Neuronal stem cell (in vitro differentiated cells): ENCODE data around the gene OAS3.

Experiments used
- DNase-seq: peaks from one replicate; pipeline ENCODE4 v3.0.0-alpha.2; 2013; ENCODE audit warnings: low spot score
- H2AFZ ChIP-seq: one replicate; pipeline ENCODE4 v1.6.1; 2013; ENCODE audit warnings: mild to moderate bottlenecking, low read length, inconsistent platforms
- H2AK5ac ChIP-seq: 2 replicates; pipeline ENCODE4 v1.6.1; 2013; ENCODE audit warnings: low read depth, mild to moderate bottlenecking, inconsistent platforms, low read length, moderate library complexity, mixed read lengths
- H2BK120ac ChIP-seq: 2 replicates; pipeline ENCODE4 v1.6.1; 2013; ENCODE audit warnings: low read depth, mild to moderate bottlenecking, inconsistent platforms, low read length, moderate library complexity, mixed read lengths
- H2BK12ac ChIP-seq: one replicate; pipeline ENCODE4 v1.6.1; 2013; ENCODE audit warnings: low read length, inconsistent platforms
- H2BK15ac ChIP-seq: 2 replicates; pipeline ENCODE4 v1.6.1; 2013; ENCODE audit warnings: mild to moderate bottlenecking, low read length, inconsistent platforms, mixed read lengths
- H2BK5ac ChIP-seq: one replicate; pipeline ENCODE4 v1.6.1; 2013; ENCODE audit warnings: inconsistent platforms, mild to moderate bottlenecking, low read length, moderate library complexity
- H3K14ac ChIP-seq: one replicate; pipeline ENCODE4 v1.6.1; 2013; ENCODE audit warnings: low read length, inconsistent platforms
- H3K18ac ChIP-seq: 2 replicates; pipeline ENCODE4 v1.6.1; 2013; ENCODE audit warnings: low read length, inconsistent platforms
- H3K23ac ChIP-seq: 2 replicates; pipeline ENCODE4 v1.6.1; 2013; ENCODE audit warnings: low read depth, mild to moderate bottlenecking, mixed read lengths, low read length, inconsistent platforms; ENCODE audit not compliant: poor library complexity
- H3K27ac ChIP-seq: replicated peaks from 3 replicates; pipeline ENCODE4 v1.5.1; 2013; ENCODE audit warnings: low read length, inconsistent platforms
- H3K27me3 ChIP-seq, 3 experiments: 2 replicates each; pipeline ENCODE4 v1.6.1; 2013; ENCODE audit warnings: low read length in 3 of 3, mild to moderate bottlenecking in 2 of 3, inconsistent platforms in 1 of 3, low read depth in 1 of 3, mixed read lengths in 1 of 3, moderate library complexity in 1 of 3; ENCODE audit not compliant: control insufficient read depth in 3 of 3, insufficient read depth in 3 of 3
- H3K36me3 ChIP-seq, 2 donors: replicated peaks in 1 of 2; 2 replicates each; pipeline ENCODE4 v1.6.1; 2013; ENCODE audit warnings: low read length in 2 of 2; ENCODE audit not compliant: control insufficient read depth in 2 of 2, insufficient read depth in 2 of 2
- H3K4ac ChIP-seq: 2 replicates; pipeline ENCODE4 v1.6.1; 2013; ENCODE audit warnings: inconsistent platforms, mild to moderate bottlenecking, low read length, moderate library complexity
- H3K4me1 ChIP-seq, 2 donors: 1 replicate in 1 of 2; 2 replicates in 1 of 2; pipeline ENCODE4 v1.6.1; 2013; ENCODE audit warnings: low read length in 2 of 2, low read depth in 1 of 2; ENCODE audit not compliant: control insufficient read depth in 2 of 2, insufficient read depth in 1 of 2
- H3K4me2 ChIP-seq: one replicate; pipeline ENCODE4 v1.6.1; 2013; ENCODE audit warnings: mild to moderate bottlenecking, low read length, inconsistent platforms; ENCODE audit not compliant: insufficient read depth, poor library complexity, severe bottlenecking
- H3K4me3 ChIP-seq, 2 donors: 2 replicates each; pipeline ENCODE4 v1.5.1; 2013; ENCODE audit warnings: low read length in 2 of 2, mild to moderate bottlenecking in 2 of 2, inconsistent platforms in 1 of 2, moderate library complexity in 1 of 2
- H3K79me1 ChIP-seq: one replicate; pipeline ENCODE4 v1.6.1; 2013; ENCODE audit warnings: low read depth, mild to moderate bottlenecking, inconsistent platforms, low read length, moderate library complexity
- H3K9ac ChIP-seq: one replicate; pipeline ENCODE4 v1.6.1; 2013; ENCODE audit warnings: mild to moderate bottlenecking, low read depth, low read length, inconsistent platforms; ENCODE audit not compliant: poor library complexity
- H3K9me3 ChIP-seq, 2 donors: replicated peaks in 1 of 2; 2 replicates each; pipeline versions ENCODE3 to v1.6.1; 2013; ENCODE audit warnings: low read length in 2 of 2, mild to moderate bottlenecking in 2 of 2, inconsistent platforms in 1 of 2, low read depth in 1 of 2, mixed read lengths in 1 of 2, moderate library complexity in 1 of 2; ENCODE audit not compliant: control insufficient read depth in 2 of 2, insufficient read depth in 1 of 2
- H4K8ac ChIP-seq: one replicate; pipeline ENCODE4 v1.6.1; 2013; ENCODE audit warnings: low read depth, mild to moderate bottlenecking, inconsistent platforms, low read length, moderate library complexity
- H4K91ac ChIP-seq: one replicate; pipeline ENCODE4 v1.6.1; 2013; ENCODE audit warnings: low read length, low read depth, mild to moderate bottlenecking, inconsistent platforms; ENCODE audit not compliant: poor library complexity
- WGBS, 2 donors: extraction: QIAGEN DNeasy Blood & Tissue Kit; methylation state at CpG; one replicate each; pipeline ENCODE4 v1.1.7; 2013; ENCODE audit warnings: missing lambda C conversion rate in 2 of 2, mixed read lengths in 1 of 2; ENCODE audit not compliant: insufficient read length in 2 of 2, insufficient replicate concordance in 1 of 2; ENCODE audit errors: extremely low coverage in 2 of 2; 5-methylcytosine and 5-hydroxymethylcytosine counted together

The OAS3 gene

GRCh38 chr12:113021500-113021899 lies 83.2 kb downstream of the OAS3 start:
- no peak for DNase-seq
- H3K9ac ChIP-seq = no peak overlapping the region
- no peaks in the 10 kb centered on the region for H3K27me3 ChIP-seq
- no peak overlapping the region for H3K27ac ChIP-seq
- H3K4ac ChIP-seq = no peak overlapping the region
- peaks cover under 1 to 1% of the 10 kb centered on the region in 2 donors for H3K9me3 ChIP-seq
- H2AFZ ChIP-seq = no peak overlapping the region
- no peak overlapping the region for H2AK5ac ChIP-seq
- H2BK120ac ChIP-seq = no peak overlapping the region
- H2BK15ac ChIP-seq = no peak overlapping the region
- H2BK5ac ChIP-seq = no peak overlapping the region
- no peak overlapping the region for H3K14ac ChIP-seq
- no peaks in the 10 kb centered on the region for H3K79me1 ChIP-seq
- no peak overlapping the region for H2BK12ac ChIP-seq
- H4K91ac ChIP-seq = no peak overlapping the region
- no peaks in the 10 kb centered on the region for H3K36me3 ChIP-seq
- no peak overlapping the region for H3K23ac ChIP-seq
- no peak overlapping the region for H3K4me2 ChIP-seq
- no peak overlapping the region for H3K18ac ChIP-seq
- no peak overlapping the region for H4K8ac ChIP-seq
- peaks cover 0 to 2% of the 10 kb centered on the region in 2 donors for H3K4me1 ChIP-seq
- WGBS, 2 donors = no CpG with 5 or more reads among the region's 1 CpG
- no peak overlapping the region for H3K4me3 ChIP-seq
